GM10266 (cell line): ENCODE data around the gene TSPY1.
"Not testable (repeated sequence)": the region's sequence is repeated elsewhere in the genome, so short reads cannot be mapped to it uniquely, and the experiment has no call there.

Experiments
- DNase-seq: peaks from one replicate; pipeline ENCODE4 v3.0.0; 2012; ENCODE audit errors: extremely low spot score

TSPY1 gene

GRCh38 chrY:9466655-9467054 is at the start of gene TSPY1:
TSS of gene TSPY1 (plus strand) at chrY:9466955. CDS start at chrY:9467001, 46 bp downstream.
- not testable (repeated sequence) for DNase-seq

- not testable (repeated sequence) for DNase-seq
Observed at GRCh38 chrY:9486967-9487366, 20.2 kb downstream of the TSPY1 start, which contains the start of gene TSPY9. TSS of gene TSPY9 (plus strand) at chrY:9487267. CDS start at chrY:9487313, 46 bp downstream.

- DNase-seq: not testable (repeated sequence)
Observed at GRCh38 chrY:9504396-9504795, 37.6 kb downstream of the TSPY1 start.

GRCh38 chrY:9516287-9516686 is 49.5 kb downstream of the TSPY1 start:
- DNase-seq: not testable (repeated sequence)
